Skin of body (tissue), 2 donors: ENCODE results near the gene OR7C2. TPM values are rescaled to one million over a fixed set of nuclear protein-coding genes. Genes with fewer than 3 reads are reported as not detected.
"Not testable (repeated sequence)": the region's sequence is repeated elsewhere in the genome, so short reads cannot be mapped to it uniquely, and the experiment has no call there.

Experiments
- DNase-seq: peaks from one replicate; lab custom pipeline; 2025; lab: John Stamatoyannopoulos, UW
- total RNA-seq: library from RNA; depleted of rRNA; stranded (reverse); fragments of >200 nt; gene quantifications from one replicate; pipeline ENCODE4 v1.2.3, GENCODE V29; 2014

Gene OR7C2
- total RNA-seq: not detected

- no peak for DNase-seq
These were observed at the start of gene OR7C2 for GRCh38 chr19:14941189-14941588. Gene OR7C2, plus strand, starts transcription at chr19:14941489. Its CDS starts 0 bp downstream, at chr19:14941489.

DNA sequence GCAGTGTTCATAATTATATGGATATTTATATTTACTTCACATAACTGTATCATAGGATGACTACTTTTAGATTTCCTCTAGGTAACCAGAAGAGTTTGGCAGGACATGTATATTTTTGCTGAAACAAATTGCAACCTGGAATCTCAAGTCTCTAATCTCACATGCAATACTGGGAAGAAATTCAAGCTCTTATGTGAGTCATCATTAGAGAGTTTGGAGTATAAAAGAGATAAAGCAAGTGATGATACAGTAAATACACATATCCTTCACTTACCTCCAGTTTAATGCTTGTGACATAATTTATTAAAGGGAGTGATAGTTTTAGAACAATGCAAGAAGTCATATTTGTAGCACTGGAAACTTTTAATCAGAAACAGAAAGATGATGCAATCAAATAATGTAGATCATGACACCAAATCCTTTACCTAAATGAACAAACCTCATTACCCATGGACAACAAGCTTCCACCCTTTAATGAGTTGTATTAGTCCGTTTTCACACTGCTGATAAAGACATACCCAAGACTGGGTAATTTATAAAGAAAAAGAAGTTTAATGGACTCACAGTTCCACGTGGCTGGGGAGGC is 39.5 kb upstream of the OR7C2 start:
- no peak for DNase-seq

GRCh38 chr19:14906711-14907110 is 34.6 kb upstream of the OR7C2 start:
- DNase-seq: no peak

GRCh38 chr19:14915116-14915515 is 26.2 kb upstream of the OR7C2 start:
- no peak for DNase-seq

DNA sequence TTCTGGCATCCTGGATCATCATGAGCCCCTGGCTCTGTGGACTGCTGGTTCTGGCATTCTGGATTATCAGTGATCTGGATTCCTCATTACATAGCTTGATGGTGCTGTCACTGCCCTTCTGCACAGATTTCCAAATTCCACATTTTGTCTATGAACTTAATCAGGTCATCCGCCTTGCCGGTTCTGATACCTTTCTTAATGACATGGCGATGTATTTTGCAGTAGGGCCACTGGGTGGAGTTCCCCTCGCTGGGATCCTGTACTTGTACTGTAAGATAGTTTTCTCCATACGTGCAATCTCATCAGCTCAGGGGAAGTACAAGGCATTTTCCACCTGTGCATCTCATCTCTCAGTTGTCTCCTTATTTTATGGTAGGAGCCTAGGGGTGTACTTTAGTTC is 24.4 kb upstream of the OR7C2 start:
- DNase-seq: no peak

- no peak for DNase-seq
These were observed 7.8 kb upstream of the OR7C2 start for GRCh38 chr19:14933506-14933905.

DNA sequence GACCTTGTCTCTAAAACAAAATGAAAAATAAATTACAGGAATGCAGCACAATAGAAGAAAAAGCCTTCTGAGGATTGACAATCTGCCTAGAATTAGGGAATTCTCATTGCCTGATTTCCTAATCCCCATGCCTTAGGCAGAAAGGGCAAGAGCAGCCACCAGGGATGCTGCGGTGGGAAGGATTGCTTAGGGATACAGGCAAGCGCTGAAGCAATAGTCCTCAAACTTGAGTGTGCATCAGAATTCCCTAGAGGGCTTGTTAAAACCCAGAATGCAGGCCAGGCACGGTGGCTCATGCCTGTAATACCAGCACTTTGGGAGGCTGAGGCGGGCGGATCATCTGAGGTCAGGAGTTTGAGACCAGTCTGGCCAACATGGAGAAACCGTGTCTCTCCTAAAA is 1.0 kb upstream of the OR7C2 start:
- DNase-seq: no peak

GRCh38 chr19:14943601-14944000 is 2.3 kb downstream of the OR7C2 start:
- no peak for DNase-seq

DNA sequence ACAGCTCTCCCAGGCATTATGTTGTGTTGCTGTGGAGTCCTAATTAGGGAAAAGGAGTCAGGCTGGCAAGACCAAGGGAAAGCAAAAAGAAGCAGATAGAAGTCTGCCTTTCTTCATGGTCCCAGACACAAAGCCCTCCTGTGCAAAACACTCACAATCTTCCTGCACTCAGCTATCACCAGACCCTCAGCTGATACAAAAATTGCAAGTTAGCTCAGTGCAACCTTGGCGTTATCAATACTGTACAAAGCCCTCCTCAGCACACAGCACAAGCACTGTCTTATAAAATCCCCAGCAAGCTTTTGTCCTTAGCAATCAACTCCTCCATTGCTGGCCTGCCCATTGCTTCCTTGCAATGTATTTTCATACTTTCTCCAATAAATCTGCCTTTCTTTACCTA is 3.2 kb downstream of the OR7C2 start:
- DNase-seq: no peak

GRCh38 chr19:14949413-14949812 is 8.1 kb downstream of the OR7C2 start:
- not testable (repeated sequence) for DNase-seq

- DNase-seq: no peak
These were observed 8.6 kb downstream of the OR7C2 start for GRCh38 chr19:14949876-14950275.

DNA sequence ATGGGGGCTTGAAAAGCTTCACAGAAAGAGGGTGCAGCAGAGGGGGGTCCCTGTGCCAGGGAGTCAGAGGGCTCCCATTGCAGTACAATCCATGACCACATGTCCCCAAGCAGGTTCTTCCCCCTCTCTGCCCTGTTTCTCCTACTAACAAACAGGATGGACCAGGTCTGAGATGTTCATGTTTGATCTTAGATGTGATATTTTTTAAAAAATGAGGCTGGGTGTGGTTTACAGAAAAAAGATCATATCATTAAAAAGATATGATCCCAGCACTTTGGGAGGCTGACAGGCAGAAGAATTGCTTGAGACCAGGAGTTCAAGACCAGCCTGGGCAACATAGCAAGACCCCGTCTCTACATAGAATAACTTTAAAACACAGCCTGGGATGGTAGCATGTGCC is 9.1 kb downstream of the OR7C2 start:
- no peak for DNase-seq

DNA sequence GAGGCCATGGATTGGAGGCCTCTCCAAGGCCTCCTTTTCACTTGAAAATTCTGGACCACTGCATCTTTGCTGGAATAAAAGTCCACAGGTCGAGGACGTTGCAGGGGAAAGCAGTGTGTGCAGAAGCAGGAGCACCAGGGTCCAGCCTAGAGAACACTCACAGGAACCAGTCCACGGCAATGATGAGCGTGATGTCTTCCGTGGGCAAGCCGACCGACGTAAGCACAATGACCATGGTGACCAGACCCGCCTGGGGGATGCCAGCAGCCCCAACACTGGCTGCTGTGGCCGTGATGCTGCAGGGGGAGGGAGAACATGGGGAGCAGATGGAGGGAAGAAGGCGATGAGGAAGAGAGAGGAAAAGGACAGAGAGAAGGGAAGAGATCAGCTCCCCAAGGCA is 11.5 kb downstream of the OR7C2 start:
- no peak for DNase-seq

- DNase-seq: no peak
These were observed 12.9 kb downstream of the OR7C2 start for GRCh38 chr19:14954071-14954655.

DNA sequence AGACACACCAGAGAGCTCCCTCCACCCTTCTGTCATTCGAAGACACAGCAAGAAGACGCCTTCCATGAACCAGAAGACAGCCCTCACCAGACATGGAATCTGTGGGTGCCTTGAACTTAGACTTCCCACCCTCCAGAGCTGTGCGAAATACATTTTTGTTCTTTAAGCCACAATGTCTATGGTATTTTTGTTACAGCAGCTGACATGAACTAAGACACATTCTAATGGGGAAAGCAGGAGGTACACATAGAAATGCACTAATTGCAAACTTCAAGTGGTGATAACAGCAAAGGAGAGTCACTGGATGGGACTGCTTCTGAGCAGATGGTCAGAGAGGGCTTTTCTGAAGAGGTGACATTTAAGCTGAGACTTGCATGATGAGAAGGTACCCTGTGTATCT is 16.2 kb downstream of the OR7C2 start:
- no peak for DNase-seq

GRCh38 chr19:14959263-14959662 is 18.0 kb downstream of the OR7C2 start:
- no peak for DNase-seq

DNA sequence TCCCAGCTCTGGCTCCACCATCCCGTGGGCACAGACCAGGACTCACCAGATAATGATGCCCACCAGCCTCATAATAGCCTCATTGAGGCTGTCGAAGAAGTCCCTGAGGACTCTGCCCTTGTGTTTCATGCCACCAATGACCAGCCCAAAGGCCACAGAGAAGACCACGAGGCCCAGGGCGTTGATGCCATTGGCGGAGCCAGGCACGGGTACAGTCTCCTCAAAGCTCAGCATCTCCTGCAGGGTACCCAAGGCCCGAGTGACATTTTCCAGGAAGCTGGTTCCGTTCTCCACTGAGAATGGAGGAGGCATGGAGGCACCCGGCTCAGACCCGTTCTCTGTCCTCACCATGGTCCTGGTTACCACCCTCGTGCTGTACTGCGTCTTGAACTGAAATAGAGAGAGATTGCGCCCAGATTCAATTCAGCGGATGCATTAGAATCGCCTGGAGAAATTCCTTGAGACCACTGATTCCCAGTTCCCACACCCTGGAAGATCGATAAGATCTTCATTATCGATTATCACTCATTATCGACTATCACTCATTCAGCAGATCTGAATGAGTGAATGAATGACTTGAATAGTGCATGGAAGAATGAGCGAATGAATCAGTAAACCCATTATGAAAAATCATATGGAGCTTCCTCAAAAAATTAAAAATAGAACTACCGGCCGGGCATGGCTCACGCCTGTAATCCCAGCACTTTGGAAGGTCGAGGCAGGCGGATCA is 20.8 kb downstream of the OR7C2 start:
- DNase-seq: no peak

DNA sequence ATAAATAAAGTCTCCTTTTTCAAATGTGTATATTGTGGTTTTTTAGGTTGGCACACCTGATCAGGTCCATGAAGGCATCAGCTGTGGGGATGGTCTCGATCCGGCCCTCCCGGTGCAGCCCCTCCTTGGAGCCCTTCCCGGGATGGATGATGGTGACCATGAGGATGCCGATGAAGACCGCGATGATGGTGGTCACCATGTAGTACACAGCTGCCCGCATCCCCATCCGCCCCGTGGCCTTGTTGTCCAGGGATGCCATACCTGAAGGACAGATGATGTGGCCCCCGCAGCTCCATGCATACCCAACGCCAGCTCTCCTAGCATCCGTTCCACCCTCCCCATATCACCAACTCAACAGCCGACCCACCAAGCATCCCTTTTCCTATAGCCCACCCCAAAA is 27.0 kb downstream of the OR7C2 start:
- no peak for DNase-seq

- no peak for DNase-seq
These were observed 30.2 kb downstream of the OR7C2 start for GRCh38 chr19:14971474-14971873.

- DNase-seq: no peak
These were observed 31.4 kb downstream of the OR7C2 start for GRCh38 chr19:14972676-14973075.

DNA sequence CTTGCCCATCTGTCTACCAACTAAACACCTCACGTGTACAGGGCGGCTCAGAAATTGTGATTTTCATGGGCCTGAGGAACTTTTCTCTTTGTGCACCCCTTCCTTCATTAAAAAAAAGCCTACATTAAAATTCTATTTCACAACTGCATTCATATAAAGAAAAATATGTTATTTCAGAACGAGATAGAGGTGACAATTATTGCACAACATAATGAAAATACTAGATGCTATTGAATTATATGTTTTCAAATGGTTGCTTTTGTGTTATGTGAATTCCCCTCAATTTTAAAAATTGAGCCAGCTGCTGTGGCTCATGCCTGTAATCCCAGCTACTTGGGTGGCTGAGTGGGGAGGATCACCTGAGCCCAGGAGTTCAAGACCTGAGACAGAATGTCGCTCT is 33.2 kb downstream of the OR7C2 start:
- no peak for DNase-seq

DNA sequence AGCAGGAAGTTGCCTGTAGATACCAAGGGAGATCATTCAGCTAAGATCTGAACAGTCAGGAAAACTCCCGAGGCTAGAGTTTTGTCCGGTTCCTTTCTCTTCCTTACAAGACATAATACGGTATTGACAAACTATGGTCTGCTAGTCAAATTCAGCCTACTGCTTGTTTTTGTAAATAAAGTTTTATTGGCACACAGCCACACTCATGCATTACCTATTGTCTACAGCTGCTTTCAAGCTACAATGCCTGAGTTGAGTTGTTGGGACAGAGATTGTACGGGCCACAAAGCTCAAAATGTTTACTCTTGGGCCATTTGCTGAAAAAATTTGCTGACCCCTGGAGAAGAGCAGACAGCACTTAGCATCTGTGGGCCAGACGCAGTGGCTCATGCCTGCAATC is 35.8 kb downstream of the OR7C2 start:
- DNase-seq: no peak

DNA sequence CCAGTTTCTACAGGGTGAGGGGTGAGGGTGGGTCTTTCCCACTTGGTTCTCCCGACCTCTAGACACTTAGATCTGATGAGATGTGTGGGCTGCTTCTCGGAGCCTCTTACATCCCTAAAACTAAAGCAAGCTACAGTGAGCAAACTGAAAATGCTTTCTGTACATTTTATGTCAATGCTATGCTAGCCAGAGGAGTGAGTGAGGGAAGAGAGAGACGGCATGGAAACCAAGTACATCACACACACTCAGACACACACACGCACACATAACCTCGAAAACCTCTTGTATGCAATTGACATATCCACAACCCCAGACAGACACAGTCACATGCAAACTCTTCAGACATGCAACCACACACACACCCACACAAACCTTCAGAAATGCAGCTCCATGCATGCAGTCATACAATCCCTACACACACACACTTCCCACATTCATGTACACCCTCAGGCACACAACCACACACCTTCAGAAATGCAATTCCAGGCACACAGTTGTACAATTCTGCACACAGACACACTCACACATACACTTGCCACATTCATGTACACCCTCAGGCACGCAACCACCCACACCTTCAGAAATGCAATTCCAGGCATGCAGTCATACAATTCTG is 37.0 kb downstream of the OR7C2 start:
- DNase-seq: no peak
